Lower leg skin (tissue), 4 donors: ENCODE results near the gene PPP3CB. TPM values are rescaled to one million over a fixed set of nuclear protein-coding genes. Genes with fewer than 3 reads are reported as not detected.
"Not testable (repeated sequence)": the region's sequence is repeated elsewhere in the genome, so short reads cannot be mapped to it uniquely, and the experiment has no call there.

Source experiments
- DNase-seq, 2 donors: peaks; one replicate each; pipeline ENCODE4 v3.0.0-alpha.2; 2019; ENCODE audit warnings: low spot score in 2 of 2
- H3K4me3 ChIP-seq: fragments of 200-600 bp; sonication (generic); 2 replicates; pipeline ENCODE4 v1.5.1; 2017; ENCODE audit warnings: mild to moderate bottlenecking, low read depth; ENCODE audit not compliant: poor library complexity, severe bottlenecking
- POLR2A ChIP-seq, 2 donors: fragments of 450-650 bp; IDR thresholded peaks; one replicate each; pipeline ENCODE4 v1.6.1; 2016 to 2017; ENCODE audit warnings: antibody characterized with exemption in 2 of 2, mild to moderate bottlenecking in 1 of 2, moderate library complexity in 1 of 2
- WGBS, 2 donors: methylation state at CpG; one replicate each; pipeline ENCODE4 v1.1.5; 2018; 5-methylcytosine and 5-hydroxymethylcytosine counted together
- intact Hi-C: fragments of 100-400 bp; cut with DNase I; formaldehyde crosslinking; loops from one replicate; pipeline ENCODE4 v1.15.0; 2023; ENCODE audit warnings: low total_unique reads
- total RNA-seq, 4 donors: library from RNA; depleted of rRNA; stranded (reverse); fragments of >200 nt; gene quantifications; one replicate each; pipeline ENCODE4 v1.1.0, GENCODE V29; 2016
- TF ChIP-seq, protein P1 (sequence below), 3 donors: fragments of 450-650 bp; IDR thresholded peaks; one replicate each; pipeline ENCODE4 v1.5.1; 2016; ENCODE audit warnings: antibody characterized with exemption in 3 of 3, mild to moderate bottlenecking in 3 of 3, moderate library complexity in 2 of 3

The PPP3CB gene
- total RNA-seq, 4 donors from 2014 or later: 19.8 to 25.1 (median 24.1) TPM

DNA sequence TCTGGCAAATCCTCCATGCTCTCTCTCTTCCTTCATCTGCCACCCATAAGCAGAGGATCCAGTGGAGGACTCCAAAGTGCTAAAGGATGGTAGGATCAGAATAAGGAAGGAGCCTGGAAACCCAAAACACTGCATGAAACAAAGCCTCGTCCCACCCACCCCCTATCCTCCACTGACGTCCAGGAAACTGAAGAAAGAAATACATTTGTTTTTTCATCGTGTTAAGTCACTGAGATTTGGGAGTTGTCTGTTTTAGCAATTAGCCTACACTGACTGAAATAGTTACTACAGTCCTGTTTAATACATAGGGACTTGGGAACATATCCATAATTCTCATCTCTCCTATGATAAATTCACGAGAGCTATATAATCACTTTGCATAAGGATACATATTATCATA is 96.8 kb downstream of the PPP3CB start:
- DNase-seq: no peak
- intact Hi-C loops: no loop called here
- no peak overlapping the region for H3K4me3 ChIP-seq
- WGBS, 2 donors: 85 to 88% methylated on average over 4 of the region's 4 CpGs
- TF ChIP-seq, protein P1, sequence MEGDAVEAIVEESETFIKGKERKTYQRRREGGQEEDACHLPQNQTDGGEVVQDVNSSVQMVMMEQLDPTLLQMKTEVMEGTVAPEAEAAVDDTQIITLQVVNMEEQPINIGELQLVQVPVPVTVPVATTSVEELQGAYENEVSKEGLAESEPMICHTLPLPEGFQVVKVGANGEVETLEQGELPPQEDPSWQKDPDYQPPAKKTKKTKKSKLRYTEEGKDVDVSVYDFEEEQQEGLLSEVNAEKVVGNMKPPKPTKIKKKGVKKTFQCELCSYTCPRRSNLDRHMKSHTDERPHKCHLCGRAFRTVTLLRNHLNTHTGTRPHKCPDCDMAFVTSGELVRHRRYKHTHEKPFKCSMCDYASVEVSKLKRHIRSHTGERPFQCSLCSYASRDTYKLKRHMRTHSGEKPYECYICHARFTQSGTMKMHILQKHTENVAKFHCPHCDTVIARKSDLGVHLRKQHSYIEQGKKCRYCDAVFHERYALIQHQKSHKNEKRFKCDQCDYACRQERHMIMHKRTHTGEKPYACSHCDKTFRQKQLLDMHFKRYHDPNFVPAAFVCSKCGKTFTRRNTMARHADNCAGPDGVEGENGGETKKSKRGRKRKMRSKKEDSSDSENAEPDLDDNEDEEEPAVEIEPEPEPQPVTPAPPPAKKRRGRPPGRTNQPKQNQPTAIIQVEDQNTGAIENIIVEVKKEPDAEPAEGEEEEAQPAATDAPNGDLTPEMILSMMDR (IDR thresholded peaks at IDR 0.05): no peak
- no peak for TF ChIP-seq POLR2A (IDR thresholded peaks at IDR 0.05)

DNA sequence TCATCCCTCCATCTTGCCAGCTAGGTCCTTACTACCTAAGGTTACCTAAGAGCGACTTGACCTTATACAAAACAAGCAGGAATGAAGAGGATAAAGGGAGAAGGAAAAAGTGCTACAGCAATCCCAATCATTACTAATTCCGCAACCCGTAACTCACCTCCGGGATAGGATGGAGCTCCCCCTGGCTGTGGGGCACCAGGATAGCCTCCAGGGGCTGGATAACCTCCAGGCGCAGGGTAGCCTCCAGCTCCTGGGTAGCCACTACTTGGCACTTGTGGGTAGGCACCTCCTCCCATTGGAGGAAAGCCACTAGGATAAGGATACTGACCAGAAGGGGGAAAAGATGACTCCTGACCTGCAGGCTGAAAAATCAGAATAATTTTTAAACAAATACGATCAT is 97.8 kb downstream of the PPP3CB start:
- 95 to 99% methylated on average over 6 of the region's 6 CpGs for WGBS, 2 donors
- TF ChIP-seq POLR2A (IDR thresholded peaks at IDR 0.05): no peak
- TF ChIP-seq, protein P1 (IDR thresholded peaks at IDR 0.05): no peak
- DNase-seq: no peak
- H3K4me3 ChIP-seq: no peak overlapping the region
- intact Hi-C loops: no loop called here

DNA sequence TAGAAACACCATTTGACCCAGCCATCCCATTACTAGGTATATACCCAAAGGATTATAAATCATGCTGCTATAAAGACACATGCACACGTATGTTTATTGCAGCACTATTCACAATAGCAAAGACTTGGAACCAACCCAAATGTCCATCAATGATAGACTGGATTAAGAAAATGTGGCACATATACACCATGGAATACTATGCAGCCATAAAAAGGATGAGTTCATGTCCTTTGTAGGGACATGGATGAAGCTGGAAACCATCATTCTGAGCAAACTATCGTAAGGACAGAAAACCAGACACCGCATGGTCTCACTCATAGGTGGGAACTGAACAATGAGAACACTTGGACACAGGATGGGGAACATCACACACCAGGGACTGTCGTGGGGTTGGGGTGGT is 101.5 kb downstream of the PPP3CB start:
- WGBS, 2 donors: 99 to 100% methylated on average over 3 of the region's 4 CpGs
- DNase-seq, intact Hi-C loops, H3K4me3 ChIP-seq: not testable (repeated sequence)

DNA sequence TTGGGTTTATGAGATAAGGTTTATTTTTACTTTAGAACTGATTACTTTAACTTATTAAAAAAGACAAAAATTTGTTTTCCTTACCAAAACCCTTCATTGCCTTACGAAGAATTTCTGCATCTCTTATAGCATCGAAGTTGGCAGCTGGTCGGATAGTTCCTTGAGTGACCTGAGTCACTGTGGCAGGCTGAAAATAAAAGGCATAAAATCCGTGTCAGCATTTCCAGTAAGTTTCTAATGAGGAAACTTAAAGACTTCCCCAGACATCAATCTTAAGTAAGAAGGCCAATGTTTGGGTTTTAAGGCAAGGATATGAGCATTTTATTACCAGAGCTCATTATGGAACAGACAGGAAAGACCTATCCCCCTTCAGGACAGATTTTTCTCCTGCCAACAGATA is 107.6 kb downstream of the PPP3CB start:
- no peak for TF ChIP-seq POLR2A (IDR thresholded peaks at IDR 0.05)
- TF ChIP-seq, protein P1 (IDR thresholded peaks at IDR 0.05): no peak
- intact Hi-C loops: no loop called here
- no peak overlapping the region for H3K4me3 ChIP-seq
- 90 to 93% methylated on average over 4 of the region's 4 CpGs for WGBS, 2 donors
- DNase-seq: no peak

DNA sequence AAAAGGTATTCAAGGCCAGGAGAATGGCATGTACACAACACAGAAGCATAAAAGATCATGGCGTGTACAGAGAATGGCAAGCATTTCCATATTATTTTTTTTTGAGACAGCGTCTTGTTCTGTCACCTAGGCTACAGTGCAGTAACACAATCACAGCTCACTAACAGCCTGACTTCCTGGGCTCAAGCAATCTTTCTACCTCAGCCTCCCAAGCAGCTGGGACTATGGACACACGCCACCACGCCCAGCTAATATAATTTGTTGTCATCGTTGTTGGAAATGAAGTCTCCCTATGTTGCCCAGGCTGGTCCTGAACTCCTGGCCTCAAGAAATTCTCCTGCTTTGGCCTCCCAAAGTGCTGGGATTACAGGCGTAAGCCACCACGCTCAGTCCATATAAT is 109.2 kb downstream of the PPP3CB start:
- H3K4me3 ChIP-seq: no peak overlapping the region
- 95 to 98% methylated on average over 7 of the region's 7 CpGs for WGBS, 2 donors
- no peak for DNase-seq
- no peak for TF ChIP-seq POLR2A (IDR thresholded peaks at IDR 0.05)
- TF ChIP-seq, protein P1 (IDR thresholded peaks at IDR 0.05): no peak
- intact Hi-C loops: no loop called here

Other genes starting within 250 kb of the PPP3CB start
- gene DNAJC9, start 248.8 kb downstream of the PPP3CB start, total RNA-seq: 10 to 100 TPM; 10.5 to 19.9 (median 17.4) TPM
- 10 to 100 TPM; 25.3 to 43.3 (median 40.0) TPM for gene MRPS16, start 243.4 kb downstream of the PPP3CB start, total RNA-seq
- 1 to 10 TPM in 3 of 4 donors, under 1 TPM in 1; 0.94 to 7.0 (median 1.8) TPM for gene CFAP70, start 137.2 kb downstream of the PPP3CB start, total RNA-seq
- 100 to 1,000 TPM in 2 of 4 donors, 10 to 100 TPM in 2; 73.7 to 104 (median 98.8) TPM for gene ANXA7, start 82.0 kb downstream of the PPP3CB start, total RNA-seq
- gene MSS51, start 62.5 kb downstream of the PPP3CB start, total RNA-seq: 1 to 10 TPM in 2 of 4 donors, under 1 TPM in 2; 0.38 to 2.2 (median 0.86) TPM
- 10 to 100 TPM; 54.0 to 83.5 (median 65.8) TPM for gene USP54, start 95.3 kb upstream of the PPP3CB start, total RNA-seq
- gene MYOZ1, start 145.4 kb upstream of the PPP3CB start, total RNA-seq: 1 to 10 TPM in 1 of 4 donors, under 1 TPM in 2, not detected in 1; 0.27 to 1.4 (median 0.78) TPM
- gene SYNPO2L, start 160.0 kb upstream of the PPP3CB start, total RNA-seq: not detected
- 10 to 100 TPM in 1 of 4 donors, 1 to 10 TPM in 3; 3.0 to 11.2 (median 5.2) TPM for gene AGAP5, start 202.1 kb upstream of the PPP3CB start, total RNA-seq
- 10 to 100 TPM; 45.5 to 60.3 (median 58.1) TPM for gene SEC24C, start 248.3 kb upstream of the PPP3CB start, total RNA-seq